GM19043 (cell line): ENCODE data around the gene SLC35D2.
"Not testable (repeated sequence)": the region's sequence is repeated elsewhere in the genome, so short reads cannot be mapped to it uniquely, and the experiment has no call there.

ENCODE experiments used
- ATAC-seq: cut with Tn5 transposase; IDR thresholded peaks from one replicate; pipeline ENCODE4 v1.9.1; 2021; ENCODE audit warnings: low read depth; ENCODE audit not compliant: unreplicated experiment

Gene SLC35D2

GRCh38 chr9:96362119-96362518 is 21.4 kb downstream of the SLC35D2 start:
- not testable (repeated sequence) for ATAC-seq

GRCh38 chr9:96361668-96362067 is 21.8 kb downstream of the SLC35D2 start:
- no peak for ATAC-seq

- ATAC-seq, result no peak
Observed at GRCh38 chr9:96360976-96361375, 22.5 kb downstream of the SLC35D2 start.

GRCh38 chr9:96360523-96360922 is 23.0 kb downstream of the SLC35D2 start:
- not testable (repeated sequence) for ATAC-seq

GRCh38 chr9:96350866-96351265 is 32.6 kb downstream of the SLC35D2 start:
- no peak for ATAC-seq

- no peak for ATAC-seq
Observed at GRCh38 chr9:96348261-96348660, 35.2 kb downstream of the SLC35D2 start.

- no peak for ATAC-seq
Observed at GRCh38 chr9:96345551-96345950, 38.0 kb downstream of the SLC35D2 start.

- no peak for ATAC-seq
Observed at GRCh38 chr9:96344458-96345180, 38.9 kb downstream of the SLC35D2 start.

- no peak for ATAC-seq
Observed at GRCh38 chr9:96343515-96344360, 39.8 kb downstream of the SLC35D2 start.

- no peak for ATAC-seq
Observed at GRCh38 chr9:96342571-96343245, 40.8 kb downstream of the SLC35D2 start.

- no peak for ATAC-seq
Observed at GRCh38 chr9:96340707-96341106, 42.8 kb downstream of the SLC35D2 start.

GRCh38 chr9:96338299-96338698 is 45.2 kb downstream of the SLC35D2 start:
- ATAC-seq, result no peak

- ATAC-seq, result no peak
Observed at GRCh38 chr9:96333958-96334357, 49.6 kb downstream of the SLC35D2 start.

GRCh38 chr9:96331236-96331947 is 52.1 kb downstream of the SLC35D2 start:
- no peak for ATAC-seq

- ATAC-seq, result no peak
Observed at GRCh38 chr9:96327694-96328352, 55.7 kb downstream of the SLC35D2 start.

- no peak for ATAC-seq
Observed at GRCh38 chr9:96323169-96323568, 60.3 kb downstream of the SLC35D2 start.

- not testable (repeated sequence) for ATAC-seq
Observed at GRCh38 chr9:96322736-96323135, 60.8 kb downstream of the SLC35D2 start.

GRCh38 chr9:96322210-96322609 is 61.3 kb downstream of the SLC35D2 start:
- ATAC-seq, result not testable (repeated sequence)

- ATAC-seq, result no peak
Observed at GRCh38 chr9:96321515-96321914, 62.0 kb downstream of the SLC35D2 start.

- no peak for ATAC-seq
Observed at GRCh38 chr9:96320749-96321280, 62.7 kb downstream of the SLC35D2 start.
